HG03571 (cell line): ENCODE data around the gene POU3F2.

ENCODE experiments used
- ATAC-seq: cut with Tn5 transposase; IDR thresholded peaks from one replicate; pipeline ENCODE4 v1.9.1; 2021; ENCODE audit not compliant: unreplicated experiment

POU3F2 gene

DNA sequence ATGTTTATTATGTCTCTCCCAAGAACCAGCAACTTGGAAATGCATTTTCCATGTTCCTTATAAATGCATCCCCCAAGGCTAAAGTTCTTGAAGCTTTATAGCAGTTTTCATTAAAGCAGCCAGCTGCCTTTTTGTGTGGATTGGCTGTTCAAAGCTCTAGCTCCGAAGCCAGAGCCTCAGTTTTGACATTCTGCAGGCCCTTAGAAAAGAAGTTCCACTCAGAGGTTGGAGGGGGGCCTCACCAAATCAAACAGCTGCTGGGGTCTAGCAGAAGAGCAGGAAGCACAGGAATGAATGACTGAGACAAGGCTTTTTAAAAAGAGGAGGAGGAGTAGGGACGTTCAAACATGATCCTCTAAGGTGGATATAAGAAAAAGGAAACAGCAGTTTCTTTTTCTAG, 4.2 kb upstream of the POU3F2 start:
- no peak for ATAC-seq

- no peak for ATAC-seq
These were observed 3.1 kb upstream of the POU3F2 start for GRCh38 chr6:98831057-98831958.

- no peak for ATAC-seq
These were observed 2.5 kb upstream of the POU3F2 start for GRCh38 chr6:98831959-98832283.

- ATAC-seq: no peak
These were observed 1.9 kb upstream of the POU3F2 start for GRCh38 chr6:98832284-98833056.

DNA sequence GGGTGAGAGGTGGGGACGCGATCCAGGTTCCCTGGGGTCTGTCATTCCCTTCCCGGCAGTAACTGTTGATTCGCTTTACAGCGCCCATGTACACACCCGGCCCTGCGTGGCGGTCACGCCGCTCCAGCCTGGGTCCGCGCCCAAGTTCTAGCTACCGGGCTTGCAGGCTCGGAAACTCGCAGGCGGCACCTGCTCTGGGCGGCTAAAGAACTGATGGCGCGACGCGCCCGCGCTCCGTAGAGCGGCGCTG, 1.4 kb upstream of the POU3F2 start:
- no peak for ATAC-seq

DNA sequence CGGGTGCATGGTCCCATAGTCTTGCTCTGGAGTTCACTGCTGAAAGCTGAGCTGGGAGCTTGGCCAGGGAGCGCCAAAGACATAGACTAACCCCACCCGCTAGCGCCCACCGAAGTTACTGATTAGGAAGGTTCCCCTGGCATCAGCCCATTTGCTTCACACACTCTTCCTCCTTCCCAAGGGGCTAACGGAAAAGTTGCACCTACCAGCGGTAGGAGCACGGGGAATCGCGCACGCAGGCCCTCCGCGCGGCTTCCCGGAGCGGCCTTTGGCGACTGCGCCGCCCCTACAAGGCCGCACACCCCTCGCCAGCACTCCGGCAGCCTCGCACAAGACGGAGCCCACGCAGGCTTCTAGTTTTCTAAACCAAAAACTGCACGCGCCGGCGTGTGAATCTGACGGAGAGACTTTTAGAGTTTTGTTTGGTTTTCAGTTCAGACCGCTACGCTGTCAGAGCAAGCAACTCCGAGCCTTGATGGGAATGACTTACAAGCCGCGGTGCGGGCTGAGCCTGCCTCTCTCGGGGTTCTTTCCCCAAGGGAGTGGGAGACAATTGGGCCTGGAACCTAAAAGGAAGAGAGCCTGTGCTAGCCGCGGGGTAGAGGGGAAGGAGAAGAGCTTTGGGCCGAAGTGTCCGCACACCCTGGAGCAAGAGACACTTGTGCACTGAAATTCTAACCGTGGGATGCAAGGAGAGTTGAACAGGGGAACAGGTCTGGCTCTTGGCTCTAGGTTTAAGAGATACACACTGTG, 891 bp upstream of the POU3F2 start:
- no peak for ATAC-seq

DNA sequence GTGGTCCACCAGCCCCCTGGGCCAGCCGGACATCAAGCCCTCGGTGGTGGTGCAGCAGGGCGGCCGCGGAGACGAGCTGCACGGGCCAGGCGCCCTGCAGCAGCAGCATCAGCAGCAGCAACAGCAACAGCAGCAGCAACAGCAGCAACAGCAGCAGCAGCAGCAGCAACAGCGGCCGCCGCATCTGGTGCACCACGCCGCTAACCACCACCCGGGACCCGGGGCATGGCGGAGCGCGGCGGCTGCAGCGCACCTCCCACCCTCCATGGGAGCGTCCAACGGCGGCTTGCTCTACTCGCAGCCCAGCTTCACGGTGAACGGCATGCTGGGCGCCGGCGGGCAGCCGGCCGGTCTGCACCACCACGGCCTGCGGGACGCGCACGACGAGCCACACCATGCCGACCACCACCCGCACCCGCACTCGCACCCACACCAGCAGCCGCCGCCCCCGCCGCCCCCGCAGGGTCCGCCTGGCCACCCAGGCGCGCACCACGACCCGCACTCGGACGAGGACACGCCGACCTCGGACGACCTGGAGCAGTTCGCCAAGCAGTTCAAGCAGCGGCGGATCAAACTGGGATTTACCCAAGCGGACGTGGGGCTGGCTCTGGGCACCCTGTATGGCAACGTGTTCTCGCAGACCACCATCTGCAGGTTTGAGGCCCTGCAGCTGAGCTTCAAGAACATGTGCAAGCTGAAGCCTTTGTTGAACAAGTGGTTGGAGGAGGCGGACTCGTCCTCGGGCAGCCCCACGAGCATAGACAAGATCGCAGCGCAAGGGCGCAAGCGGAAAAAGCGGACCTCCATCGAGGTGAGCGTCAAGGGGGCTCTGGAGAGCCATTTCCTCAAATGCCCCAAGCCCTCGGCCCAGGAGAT, 1.0 kb downstream of the POU3F2 start:
- ATAC-seq: no peak

- no peak for ATAC-seq
These were observed 1.9 kb downstream of the POU3F2 start for GRCh38 chr6:98836025-98836961.

DNA sequence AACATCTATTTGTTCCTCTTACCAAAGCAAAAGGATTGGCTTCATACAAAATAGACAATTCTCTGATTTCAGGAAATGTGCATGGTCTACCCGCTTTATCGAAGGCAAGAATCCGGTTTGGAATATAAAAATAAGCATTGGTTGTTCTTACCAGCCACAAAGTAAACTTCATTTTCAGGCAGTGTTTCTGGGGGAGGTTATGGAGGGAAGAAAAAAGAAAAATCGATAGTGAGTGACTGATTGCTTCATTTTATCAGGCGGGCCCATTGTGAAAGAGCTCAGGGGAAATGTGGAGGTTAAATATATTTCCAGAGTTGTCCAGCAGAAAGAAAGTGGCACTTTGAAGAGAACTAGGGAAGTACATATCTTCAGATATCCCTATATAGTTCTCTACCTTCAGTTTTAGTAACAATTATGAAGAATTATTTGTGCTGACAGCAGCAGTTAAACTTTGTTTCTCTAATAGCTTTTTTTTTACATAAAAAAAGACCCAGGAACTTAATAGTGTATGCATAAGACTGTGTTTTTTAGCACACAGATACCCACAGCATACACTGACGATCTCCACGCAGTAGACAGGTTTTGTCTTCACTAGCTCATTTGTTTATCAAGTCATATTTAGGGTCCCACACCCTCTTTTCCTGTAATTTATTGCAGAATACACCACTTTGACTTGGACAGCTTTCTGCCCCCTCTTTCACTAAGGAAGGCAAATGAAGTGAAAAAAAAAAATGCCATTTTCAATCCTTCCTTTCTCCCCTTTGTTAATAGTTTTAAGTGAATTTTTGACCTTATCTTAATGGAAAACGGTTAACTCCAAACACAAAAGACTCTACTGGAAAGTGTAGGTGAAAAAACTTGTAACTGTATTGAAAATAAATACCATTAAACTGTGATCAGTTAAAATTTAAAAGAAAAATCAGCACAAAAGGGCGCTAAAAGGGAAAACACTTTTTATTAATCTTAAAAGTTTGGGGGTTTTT, 2.9 kb downstream of the POU3F2 start:
- no peak for ATAC-seq

- ATAC-seq: no peak
These were observed 3.7 kb downstream of the POU3F2 start for GRCh38 chr6:98838032-98838431.

DNA sequence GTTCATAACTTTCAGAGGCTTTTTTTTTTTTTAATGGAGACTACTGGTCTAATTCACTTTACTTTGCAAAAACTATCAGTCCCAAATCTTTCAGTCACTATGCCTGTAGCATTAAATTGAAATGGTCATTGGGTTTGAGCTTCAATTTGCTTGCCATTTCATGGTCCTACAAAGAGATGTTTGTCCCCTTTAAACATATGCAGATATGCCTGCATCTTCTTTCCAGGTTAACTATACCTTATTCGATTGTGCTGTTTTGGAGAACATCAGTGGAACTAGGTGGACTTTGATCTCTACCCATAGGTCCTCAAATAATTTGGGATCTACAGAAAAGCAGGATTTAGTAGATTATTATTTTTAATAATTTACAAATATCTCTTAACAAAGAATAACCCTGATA, 4.6 kb downstream of the POU3F2 start:
- ATAC-seq: no peak

GRCh38 chr6:98839781-98840361, 5.5 kb downstream of the POU3F2 start:
- no peak for ATAC-seq

DNA sequence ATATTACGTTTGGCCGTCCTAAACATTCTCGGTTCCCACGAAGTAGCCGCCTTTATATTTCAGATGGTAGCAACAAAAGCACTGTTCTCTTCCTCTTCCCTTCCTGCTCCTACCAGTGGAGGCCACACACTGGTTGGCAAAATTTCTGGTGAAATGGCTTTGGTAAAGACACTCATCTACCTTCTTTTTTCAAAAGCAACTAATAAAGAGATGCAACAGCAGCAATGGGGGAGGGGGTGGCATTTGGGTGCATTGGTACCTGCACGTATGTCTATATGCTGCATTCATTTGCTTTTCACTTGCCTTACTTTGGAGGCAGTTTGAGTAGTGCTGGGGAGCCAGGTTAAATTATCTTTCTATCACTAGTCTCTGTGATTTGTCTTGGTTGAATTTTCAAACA, 6.0 kb downstream of the POU3F2 start:
- no peak for ATAC-seq

DNA sequence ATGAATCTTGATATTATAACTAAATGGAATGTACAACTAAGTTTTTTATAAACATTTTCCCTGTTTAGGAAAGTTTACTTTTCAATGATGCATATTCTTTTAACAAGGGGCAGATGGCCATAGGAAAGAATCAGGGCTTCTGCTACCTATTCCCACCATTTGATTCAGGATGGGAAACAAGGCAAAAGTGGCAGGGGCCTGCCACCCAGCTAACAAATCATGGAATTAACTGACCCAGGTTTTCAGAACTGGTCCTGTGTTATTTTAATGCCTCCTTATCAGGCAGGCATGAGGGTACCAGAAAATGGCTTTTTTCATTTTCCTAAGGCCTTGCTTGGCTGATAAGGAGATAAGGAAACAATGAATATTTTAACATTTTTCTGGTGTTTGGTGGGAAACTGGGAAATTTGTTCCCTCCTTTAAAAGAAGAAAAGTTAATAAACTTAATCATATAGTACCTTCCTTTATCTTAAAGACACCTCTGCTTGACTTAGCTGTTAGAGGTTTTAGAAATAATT, 6.7 kb downstream of the POU3F2 start:
- ATAC-seq: no peak

GRCh38 chr6:98841621-98842341, 7.4 kb downstream of the POU3F2 start:
- no peak for ATAC-seq

GRCh38 chr6:98842342-98843180, 8.2 kb downstream of the POU3F2 start:
- ATAC-seq: no peak
